Stimulated activated CD8-positive, alpha-beta memory T cell treated with anti-CD3 and anti-CD28 coated beads, Interleukin-12 subunit alpha, Interleukin-12 subunit beta, amount 100 ng/mL, for 1 hour (primary cell): Measurements from ENCODE around the gene PRDM16.

Experiments used
- DNase-seq: peaks from one replicate; pipeline ENCODE4 v3.0.0-alpha.2; 2020; ENCODE audit warnings: low read depth

PRDM16 gene

DNA sequence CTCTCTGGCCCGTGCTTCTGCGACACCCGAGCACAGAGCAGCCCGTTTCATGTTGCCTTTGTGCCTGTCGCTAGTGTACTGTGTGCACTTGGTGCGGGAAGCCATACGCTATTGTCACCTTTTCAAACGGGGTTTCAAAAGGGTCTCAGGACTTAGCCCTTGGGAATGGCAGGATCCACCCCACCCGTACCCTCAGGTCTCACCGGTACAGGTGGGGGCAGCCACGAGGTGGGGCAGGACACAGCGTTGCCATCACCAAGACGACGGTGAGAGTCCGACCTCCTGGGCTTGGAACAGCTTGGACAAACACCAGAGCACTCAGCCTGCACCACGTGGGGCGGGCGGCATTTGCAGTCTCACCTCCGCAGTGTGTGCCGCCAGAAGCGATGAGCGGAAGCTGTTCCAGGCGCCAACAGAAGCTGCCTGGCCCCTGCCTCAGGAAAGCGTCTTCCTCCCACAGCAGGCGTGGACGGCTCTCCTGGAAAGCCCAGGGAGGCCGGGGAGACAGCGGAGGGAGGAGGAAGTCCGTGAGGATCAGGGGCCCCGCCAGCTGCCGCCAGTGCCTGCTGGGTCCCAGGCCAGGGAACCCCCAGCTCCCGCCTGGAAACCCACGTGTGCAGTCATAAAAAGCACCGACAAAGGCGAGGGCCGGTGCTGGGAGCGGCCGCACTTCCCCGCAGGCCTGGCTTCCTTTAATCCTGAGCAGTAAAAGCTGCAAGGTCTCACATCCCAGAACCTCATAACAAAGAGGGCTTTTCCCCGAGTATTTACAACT lies 254.2 kb downstream of the PRDM16 start:
- DNase-seq: no peak

GRCh38 chr1:3323796-3324703 lies 255.0 kb downstream of the PRDM16 start:
- no peak for DNase-seq

- no peak for DNase-seq
Measured at GRCh38 chr1:3324704-3325535, 255.9 kb downstream of the PRDM16 start.

DNA sequence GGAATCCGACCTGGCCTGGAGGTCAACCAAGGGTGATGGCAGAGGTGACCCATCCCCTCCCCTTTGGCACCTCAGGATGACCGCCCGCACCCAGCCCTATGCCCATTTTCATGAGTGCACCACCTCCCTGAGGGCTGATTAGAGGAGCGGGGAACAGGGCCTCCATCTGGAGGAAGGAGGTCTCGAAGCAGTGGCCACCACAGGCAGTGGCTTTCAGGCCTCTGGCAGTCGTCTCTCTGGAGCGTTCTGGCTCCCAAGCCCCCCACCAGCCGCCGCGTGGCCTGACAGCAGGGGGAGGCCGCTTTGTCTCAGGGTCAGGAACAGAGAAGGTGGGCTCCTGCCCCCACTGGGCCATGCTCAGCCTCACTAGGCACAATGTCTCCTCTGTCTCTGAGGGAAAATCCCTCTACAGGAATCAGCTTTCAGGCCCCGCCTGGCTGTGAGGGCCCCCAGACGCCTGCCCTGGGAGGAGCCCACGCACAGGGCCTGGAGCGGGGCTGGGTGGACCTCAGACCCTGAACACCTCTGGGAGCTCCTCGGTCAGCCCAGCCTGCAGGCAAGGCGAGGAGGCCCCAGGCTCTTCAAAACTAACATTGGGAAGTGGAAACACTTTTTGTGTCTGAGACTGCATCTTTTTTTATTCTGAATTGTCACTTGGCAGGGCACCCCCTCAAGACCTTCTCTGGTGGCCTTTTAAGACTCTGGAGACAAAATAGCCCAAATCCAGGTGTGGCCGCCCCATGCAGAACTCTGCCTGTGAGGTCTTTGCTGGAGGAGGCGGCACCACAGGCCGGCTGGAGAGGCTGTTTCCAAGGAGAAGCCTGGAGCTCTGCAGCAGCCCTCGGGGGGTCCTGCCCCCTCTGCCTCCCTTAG lies 257.7 kb downstream of the PRDM16 start:
- no peak for DNase-seq

- DNase-seq: no peak
Measured at GRCh38 chr1:3327389-3327702, 258.3 kb downstream of the PRDM16 start.

DNA sequence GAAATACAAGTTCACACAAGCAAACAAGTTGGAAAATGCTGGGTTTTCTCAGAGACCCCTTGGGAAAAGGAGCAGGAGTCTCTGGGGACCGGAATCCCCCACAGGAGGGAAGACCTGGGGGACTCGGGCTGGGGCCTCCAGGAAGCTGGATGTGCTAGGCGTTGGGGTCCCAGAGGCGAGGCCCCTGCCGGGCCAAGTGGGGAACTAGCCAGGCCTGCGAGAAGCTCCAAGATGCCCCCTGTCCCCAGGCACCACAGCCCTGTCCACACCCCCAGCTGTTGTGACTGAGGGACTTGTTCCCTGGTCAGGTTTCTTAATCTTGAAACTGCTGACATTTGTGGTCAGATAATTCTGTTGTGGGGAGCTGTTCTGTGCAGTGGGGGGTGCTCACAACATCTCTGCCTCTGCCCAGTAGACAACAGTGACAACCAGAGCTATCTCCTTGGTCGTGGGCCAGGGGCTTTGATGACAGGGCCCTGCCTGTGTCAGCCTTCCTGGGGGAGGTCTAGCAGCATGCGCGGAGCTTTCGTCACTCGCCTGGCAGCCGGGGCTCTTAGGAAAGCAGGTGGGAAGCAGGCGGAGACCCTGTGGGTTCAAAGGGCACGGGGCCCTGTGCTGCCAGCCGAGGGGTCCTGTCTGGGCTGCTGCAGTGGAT lies 259.1 kb downstream of the PRDM16 start:
- DNase-seq: no peak

GRCh38 chr1:3329640-3330281 lies 260.8 kb downstream of the PRDM16 start:
- no peak for DNase-seq

DNA sequence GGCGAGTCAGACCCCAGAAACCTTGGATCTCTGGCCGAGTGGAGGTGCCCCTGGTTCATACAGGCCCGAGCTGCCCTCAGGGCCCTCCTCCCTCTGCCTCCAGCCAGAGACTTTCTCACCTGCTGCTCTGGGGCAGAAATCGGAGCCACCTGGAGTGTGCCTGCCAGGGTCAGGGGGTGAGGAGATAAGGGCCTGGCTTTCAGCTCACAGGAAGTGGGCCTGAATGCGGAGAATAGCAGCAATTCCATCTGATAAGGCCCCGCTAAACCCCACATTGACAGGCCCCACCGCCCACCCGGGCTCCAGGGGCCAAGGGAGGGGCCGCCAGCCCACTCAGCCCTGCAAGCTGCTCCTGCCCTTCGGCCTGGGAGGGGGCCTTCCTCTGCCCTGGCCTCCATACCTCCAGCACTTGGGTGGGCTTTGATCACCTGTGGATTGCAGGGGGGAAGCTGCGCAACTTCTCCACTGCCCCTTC lies 261.8 kb downstream of the PRDM16 start:
- DNase-seq: no peak

GRCh38 chr1:3331564-3331963 lies 262.6 kb downstream of the PRDM16 start:
- no peak for DNase-seq

DNA sequence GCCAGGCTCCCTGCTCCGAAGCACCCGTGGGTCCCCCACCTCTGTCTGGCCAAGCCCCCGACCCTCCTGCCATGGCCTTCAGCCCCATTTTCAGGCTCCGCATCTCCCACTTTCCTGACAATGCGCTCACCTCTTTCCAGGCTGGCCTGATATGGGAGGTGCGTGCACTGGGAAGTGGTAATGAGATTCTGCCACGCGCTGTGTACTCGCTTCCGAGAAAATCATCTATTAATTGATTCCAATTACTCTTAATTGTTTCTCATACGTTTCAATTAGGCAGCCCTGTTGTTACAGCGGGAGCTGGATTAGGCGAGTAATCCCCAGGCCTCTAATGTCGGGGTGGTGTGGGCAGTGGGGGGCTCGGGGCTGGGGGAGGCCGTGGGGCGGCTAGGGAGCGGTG lies 263.0 kb downstream of the PRDM16 start:
- no peak for DNase-seq

- no peak for DNase-seq
Measured at GRCh38 chr1:3332662-3333061, 263.7 kb downstream of the PRDM16 start.

GRCh38 chr1:3333903-3334302 lies 264.9 kb downstream of the PRDM16 start:
- DNase-seq: no peak

GRCh38 chr1:3334366-3334765 lies 265.4 kb downstream of the PRDM16 start:
- DNase-seq: no peak

GRCh38 chr1:3335754-3336640 lies 267.0 kb downstream of the PRDM16 start:
- DNase-seq: no peak

- no peak for DNase-seq
Measured at GRCh38 chr1:3336641-3337630, 267.9 kb downstream of the PRDM16 start.

GRCh38 chr1:3337798-3338724 lies 269.1 kb downstream of the PRDM16 start:
- no peak for DNase-seq

GRCh38 chr1:3338725-3339070 lies 269.7 kb downstream of the PRDM16 start:
- no peak for DNase-seq
